Psoas muscle (tissue), 8 donors: ENCODE measurements around the gene DOCK6. TPM values are rescaled to one million over a fixed set of nuclear protein-coding genes. Genes with fewer than 3 reads are reported as not detected.

Experiments
- ATAC-seq, 4 donors: fragments of 200-7000 bp; cut with Tn5 transposase; one replicate each; pipeline ENCODE4 v1.9.1; 2020; ENCODE audit warnings: moderate library complexity in 3 of 4, mild to moderate bottlenecking in 2 of 4
- DNase-seq, 2 donors: peaks; one replicate each; pipeline ENCODE4 v3.0.0-alpha.2; 2020
- H3K27ac ChIP-seq: fragments of 200-600 bp; one replicate; pipeline ENCODE4 v1.8.0; 2022
- H3K27me3 ChIP-seq, 3 donors: fragments of 200-600 bp in 1 of 3; one replicate each; pipeline versions ENCODE4 v1.6.1 to v1.8.0; 2013 to 2022; ENCODE audit warnings: low read length in 2 of 3, mild to moderate bottlenecking in 2 of 3, moderate library complexity in 1 of 3; ENCODE audit not compliant: insufficient read depth in 3 of 3
- H3K36me3 ChIP-seq, 2 donors: fragments of 200-600 bp in 1 of 2; one replicate each; pipeline versions ENCODE4 v1.6.1 to v1.8.0; 2013 to 2022; ENCODE audit warnings: low read depth in 1 of 2, mild to moderate bottlenecking in 1 of 2, moderate library complexity in 1 of 2; ENCODE audit not compliant: insufficient read depth in 1 of 2
- H3K4me1 ChIP-seq: fragments of 200-600 bp; one replicate; pipeline ENCODE4 v1.8.0; 2022
- H3K4me3 ChIP-seq: fragments of 200-600 bp; one replicate; pipeline ENCODE4 v1.8.0; 2022; ENCODE audit warnings: mild to moderate bottlenecking
- H3K9me3 ChIP-seq: fragments of 200-600 bp; one replicate; pipeline ENCODE4 v1.8.0; 2022
- CTCF ChIP-seq: fragments of 200-600 bp; IDR thresholded peaks from one replicate; pipeline ENCODE4 v1.8.0; 2022; ENCODE audit warnings: antibody characterized with exemption
- WGBS, 3 donors: extraction: QIAGEN DNeasy Blood & Tissue Kit; methylation state at CpG; one replicate each; pipeline versions ENCODE4 v1.1.6 to v1.1.7; 2013; 5-methylcytosine and 5-hydroxymethylcytosine counted together
- intact Hi-C, 2 donors: fragments of 100-400 bp; cut with DNase I; formaldehyde crosslinking; loops; one replicate each; pipeline versions ENCODE4 v1.11.0 to v1.14.2; 2022
- polyA plus RNA-seq, 3 donors: library from polyadenylated mRNA; stranded (reverse); fragments of 200-250 nt; gene quantifications; one replicate each; pipeline ENCODE4 v1.2.3, GENCODE V29; 2013
- total RNA-seq, 4 donors: library from RNA; stranded (reverse); fragmentation: NEBNext Ultra II Directional in 2 of 4; extraction: Animal tissue kit (Norgen Biotek cat#: 25700) in 2 of 4; gene quantifications; one replicate each; pipeline versions ENCODE4 v1.2.1 to v1.2.4, GENCODE V29; 2021 to 2023
- donor health status: healthy with polysubstance abuse.
- donor health status: DM: no; HTN: no; CAD: no; lungs with moderate emphysema.
- donor health status: Bipolar disorder and iron deficiency.
- donor health status: healthy.
- donor health status: DM: yes; HTN: yes; CAD: no.
- donor health status: DM: no; HTN: no; CAD: no.
- donor health status: DM: no; HTN: no; CAD: no.
- donor health status: DM: yes; HTN: yes; CAD: no.

Gene DOCK6
- total and polyA plus RNA-seq, 7 donors = 8.7 to 27.1 (median 15.3) TPM

DNA sequence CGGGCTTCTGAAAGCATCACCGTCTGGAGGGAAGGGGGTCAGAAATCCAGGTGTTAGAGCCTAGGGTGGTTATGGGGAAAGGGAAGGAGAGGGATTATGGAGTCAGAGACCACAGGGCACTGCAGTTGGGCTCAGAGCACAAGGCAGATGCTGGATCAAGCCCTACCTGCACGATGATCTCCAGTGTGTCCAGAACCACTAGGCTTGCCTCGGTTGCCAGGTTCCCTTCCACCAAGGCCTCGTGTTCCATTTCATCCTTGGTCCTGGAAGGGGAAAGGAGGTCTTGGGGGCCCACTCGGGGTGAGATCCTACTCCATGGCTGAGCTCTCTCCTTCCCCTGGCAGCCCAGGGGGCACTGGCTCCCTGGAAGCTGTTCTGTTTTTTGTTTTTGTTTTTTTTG lies 47.9 kb downstream of the DOCK6 start:
- no peaks in the 10 kb centered on the region for H3K4me1 ChIP-seq
- no peak for DNase-seq
- peaks cover 0 to 37% of the 10 kb centered on the region in 2 donors for H3K36me3 ChIP-seq
- intact Hi-C loops = no loop called here
- no peak for TF ChIP-seq CTCF
- no peaks in the 10 kb centered on the region for H3K27me3 ChIP-seq
- 86 to 91% (median 90%) methylated on average over 6 of the region's 6 CpGs for WGBS, 3 donors
- no peaks in the 10 kb centered on the region for H3K9me3 ChIP-seq
- no peak overlapping the region for H3K4me3 ChIP-seq
- no peak overlapping the region for H3K27ac ChIP-seq
- ATAC-seq = no peak

DNA sequence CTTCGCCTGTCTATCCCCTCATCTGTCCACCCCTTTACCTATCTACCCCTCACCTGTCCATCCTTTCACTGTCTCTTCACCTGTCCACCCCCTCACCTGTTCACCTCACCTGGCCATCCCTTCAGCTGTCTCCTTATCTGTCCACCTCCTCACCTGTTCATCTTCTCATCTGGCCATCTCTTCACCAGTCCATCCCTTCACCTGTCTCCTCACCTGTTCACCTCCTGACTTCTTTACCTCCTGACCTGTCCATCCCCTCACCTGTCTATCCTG lies 51.7 kb downstream of the DOCK6 start:
- Histone ChIP-seq H3K4me1 (no peaks in the 10 kb centered on the region), H3K9me3 (no peaks in the 10 kb centered on the region), H3K36me3 (peaks cover 0 to 22% of the 10 kb centered on the region in 2 donors), H3K27ac (no peak overlapping the region), H3K27me3 (no peaks in the 10 kb centered on the region), H3K4me3 (no peak overlapping the region)
- DNase-seq (no peak), ATAC-seq (no peak)
- TF ChIP-seq CTCF = no peak
- WGBS, 3 donors = 94 to 100% (median 95%) methylated on average over 1 of the region's 1 CpG
- intact Hi-C loops = no loop called here

DNA sequence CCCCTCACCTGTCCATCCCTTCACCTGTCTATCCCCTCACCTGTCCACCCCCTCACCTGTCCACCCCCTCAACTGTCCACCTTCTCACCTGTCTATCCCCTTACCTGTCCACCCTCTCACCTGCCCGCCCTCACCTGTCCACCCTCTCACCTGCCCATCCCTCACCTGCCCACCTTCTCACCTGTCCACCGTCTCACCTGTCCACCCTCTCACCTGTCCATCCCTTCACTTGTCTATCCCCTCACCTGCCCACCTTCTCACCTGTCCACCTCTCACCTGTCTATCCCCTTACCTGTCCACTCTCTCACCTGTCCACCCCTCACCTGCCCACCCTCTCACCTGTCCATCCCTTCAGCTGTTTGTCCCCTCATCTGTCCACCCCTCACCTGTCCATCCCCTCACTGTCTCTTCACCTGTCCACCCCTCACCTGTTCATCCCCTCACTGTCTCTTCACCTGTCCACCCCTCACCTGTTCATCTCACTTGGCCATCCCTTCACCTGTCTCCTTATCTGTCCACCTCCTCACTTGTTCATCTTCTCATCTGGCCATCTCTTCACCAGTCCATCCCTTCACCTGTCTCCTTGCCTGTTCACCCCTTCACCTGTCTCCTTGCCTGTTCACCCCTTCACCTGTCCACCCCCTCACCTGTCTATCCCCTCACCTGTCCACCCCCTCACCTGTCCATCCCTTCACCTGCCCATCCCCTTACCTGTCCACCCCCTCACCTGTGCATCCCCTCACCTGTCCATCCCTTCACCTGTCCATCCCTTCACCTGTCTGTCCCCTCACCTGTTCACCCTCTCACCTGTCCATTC lies 52.3 kb downstream of the DOCK6 start:
- Histone ChIP-seq H3K4me3 (no peak overlapping the region), H3K27ac (no peak overlapping the region), H3K9me3 (no peaks in the 10 kb centered on the region), H3K27me3 (no peaks in the 10 kb centered on the region), H3K36me3 (peaks cover 0 to 17% of the 10 kb centered on the region in 2 donors), H3K4me1 (no peaks in the 10 kb centered on the region)
- DNase-seq (peak in 1 of 2 donors; percentile 46), ATAC-seq (no peak)
- WGBS, 3 donors = 65 to 83% (median 79%) methylated on average over 2 of the region's 2 CpGs
- intact Hi-C loops = no loop called here
- no peak for TF ChIP-seq CTCF

DNA sequence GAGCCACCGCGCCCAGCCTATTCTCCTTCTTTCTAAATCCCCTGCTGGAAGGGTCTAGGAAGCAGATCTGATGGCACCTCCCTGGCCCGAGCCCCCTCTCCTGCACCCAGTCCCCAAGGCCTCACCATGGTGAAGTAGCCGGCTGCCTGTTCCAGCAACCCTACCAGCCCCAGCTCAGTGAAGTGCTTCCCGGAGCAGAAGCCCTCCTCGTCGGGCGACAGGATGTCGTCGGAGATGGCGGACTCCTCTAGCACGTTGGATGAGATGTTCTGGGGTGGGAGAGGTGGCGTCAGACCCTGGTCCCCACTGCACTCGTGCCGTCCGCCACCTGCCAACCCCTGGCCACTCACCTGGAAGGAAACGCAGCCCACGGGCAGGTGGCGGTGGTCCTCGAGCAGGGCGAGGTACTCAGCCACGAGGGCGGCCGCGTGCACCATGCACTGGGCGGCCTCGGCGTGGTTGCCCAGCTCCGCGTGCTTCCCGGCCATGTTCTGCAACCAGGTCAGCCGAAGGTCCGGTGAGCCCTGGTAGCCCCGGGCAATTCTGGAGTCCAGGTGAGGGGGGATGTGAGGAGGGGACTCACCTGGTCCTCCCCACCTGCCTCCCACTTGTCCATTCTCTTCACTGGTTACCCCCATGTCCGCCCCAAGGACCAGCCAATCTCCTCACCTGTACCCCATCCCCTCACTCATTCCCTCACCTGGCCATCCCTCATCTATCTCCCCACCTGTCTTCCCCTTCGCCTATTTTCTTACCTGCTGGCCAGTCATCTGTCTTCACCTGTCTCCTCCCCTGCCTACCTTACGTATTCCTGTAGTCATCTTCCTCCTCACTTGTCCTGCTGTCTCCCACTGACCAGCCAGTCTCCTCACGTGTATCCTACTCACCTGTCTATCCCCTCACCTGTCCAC lies 53.5 kb downstream of the DOCK6 start:
- H3K9me3 ChIP-seq = no peaks in the 10 kb centered on the region
- WGBS, 3 donors = 80 to 85% (median 84%) methylated on average over 34 to 38 of the region's 38 CpGs
- no peaks in the 10 kb centered on the region for H3K27me3 ChIP-seq
- intact Hi-C loops = no loop called here
- no peak for ATAC-seq
- H3K27ac ChIP-seq = no peak overlapping the region
- DNase-seq = peak in 1 of 2 donors; percentile 62
- H3K36me3 ChIP-seq = peaks cover 0 to 6% of the 10 kb centered on the region in 2 donors
- peaks cover 4% of the 10 kb centered on the region for H3K4me1 ChIP-seq
- H3K4me3 ChIP-seq = no peak overlapping the region
- TF ChIP-seq CTCF = no peak
